GM12874 (cell line): Measurements from ENCODE around the gene CCR7.

ENCODE experiments used
- CTCF ChIP-seq: IDR thresholded peaks from 2 replicates; pipeline ENCODE4 v1.5.1; 2011; ENCODE audit warnings: low read depth, mild to moderate bottlenecking, control low read depth, low read length, moderate library complexity; ENCODE audit not compliant: insufficient read depth

Gene CCR7

DNA sequence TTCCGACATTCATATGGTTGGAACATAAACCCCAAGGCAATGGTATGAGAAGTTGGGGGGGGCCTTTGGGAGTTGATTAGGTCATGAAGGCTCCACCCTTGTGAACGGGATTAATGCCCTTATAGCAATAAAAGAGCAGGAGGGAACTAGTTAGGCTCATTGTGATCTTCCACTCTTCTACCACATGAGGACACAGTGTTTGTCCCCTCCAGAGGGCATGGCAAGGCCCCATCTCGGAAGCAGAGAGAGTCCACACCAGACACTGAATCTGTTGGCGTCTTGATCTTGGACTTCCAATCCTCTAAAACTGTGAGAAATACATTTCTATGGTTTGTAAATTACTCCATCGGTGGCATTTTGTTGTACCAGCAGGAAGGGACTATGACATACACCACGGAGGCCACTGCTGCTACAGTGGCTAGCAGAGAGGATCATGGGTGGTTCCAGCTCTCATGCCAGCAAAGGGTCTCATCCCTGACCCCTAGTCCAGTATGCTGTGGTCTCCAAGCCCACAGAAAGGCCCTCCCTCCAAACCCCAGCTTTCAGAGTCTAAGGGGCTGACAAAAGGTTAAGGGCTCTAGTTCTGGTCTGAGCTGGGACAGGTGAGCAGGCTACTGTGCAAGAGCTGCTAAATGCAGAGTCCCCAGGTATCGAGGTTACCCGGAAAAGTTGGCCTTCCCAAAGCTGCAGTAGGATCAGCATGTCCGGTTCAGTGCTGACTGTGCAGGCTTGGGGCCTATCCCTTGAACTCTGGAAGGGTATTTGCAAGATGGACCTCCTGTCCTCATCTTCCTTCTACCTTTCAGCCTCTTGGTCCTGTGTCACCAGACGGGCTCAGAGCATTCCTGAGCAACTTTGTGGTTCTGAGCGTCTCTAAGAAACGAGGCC, 12.2 kb downstream of the CCR7 start:
- no peak for TF ChIP-seq CTCF

GRCh38 chr17:40551879-40552768, 13.1 kb downstream of the CCR7 start:
- no peak for TF ChIP-seq CTCF

DNA sequence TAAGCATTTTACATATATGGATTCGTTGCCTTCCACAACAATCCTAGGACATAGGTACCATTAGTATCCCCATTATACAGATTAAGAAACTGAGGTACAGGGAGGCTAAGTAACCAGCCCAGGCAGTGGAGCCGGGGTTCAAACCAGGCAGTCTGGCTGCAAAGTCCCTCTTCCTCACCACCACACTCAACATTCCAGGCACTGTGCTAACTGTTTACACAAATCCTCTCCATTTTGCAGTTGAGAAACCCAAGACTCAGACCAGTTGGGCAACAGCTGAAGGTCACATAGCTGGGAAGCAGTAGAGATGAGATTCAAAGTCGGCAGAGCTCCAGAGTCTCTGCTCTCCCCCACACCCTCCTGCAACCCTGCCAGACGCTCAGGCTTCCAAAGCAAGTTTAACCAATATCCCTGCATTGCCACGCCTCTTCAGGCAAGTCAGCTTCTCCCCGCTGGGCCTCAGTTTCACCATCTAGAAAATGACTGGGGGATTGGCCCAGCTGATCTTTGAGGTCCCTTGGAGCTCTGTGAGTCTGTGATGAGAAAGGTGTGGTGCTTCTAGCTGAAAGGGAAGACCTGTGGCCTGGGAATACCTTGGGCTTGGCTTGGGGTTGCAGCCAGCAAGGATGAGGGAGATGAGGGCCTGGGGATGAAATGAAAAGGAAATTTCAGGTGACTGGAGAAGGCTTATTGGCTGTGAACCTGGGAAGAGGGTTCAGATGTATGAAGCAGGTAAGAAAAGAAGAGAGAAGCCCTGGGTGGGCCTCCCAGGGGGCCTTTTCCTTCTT, 14.0 kb downstream of the CCR7 start:
- TF ChIP-seq CTCF: no peak

- TF ChIP-seq CTCF: no peak
Observed at GRCh38 chr17:40550608-40551007, 14.7 kb downstream of the CCR7 start.

DNA sequence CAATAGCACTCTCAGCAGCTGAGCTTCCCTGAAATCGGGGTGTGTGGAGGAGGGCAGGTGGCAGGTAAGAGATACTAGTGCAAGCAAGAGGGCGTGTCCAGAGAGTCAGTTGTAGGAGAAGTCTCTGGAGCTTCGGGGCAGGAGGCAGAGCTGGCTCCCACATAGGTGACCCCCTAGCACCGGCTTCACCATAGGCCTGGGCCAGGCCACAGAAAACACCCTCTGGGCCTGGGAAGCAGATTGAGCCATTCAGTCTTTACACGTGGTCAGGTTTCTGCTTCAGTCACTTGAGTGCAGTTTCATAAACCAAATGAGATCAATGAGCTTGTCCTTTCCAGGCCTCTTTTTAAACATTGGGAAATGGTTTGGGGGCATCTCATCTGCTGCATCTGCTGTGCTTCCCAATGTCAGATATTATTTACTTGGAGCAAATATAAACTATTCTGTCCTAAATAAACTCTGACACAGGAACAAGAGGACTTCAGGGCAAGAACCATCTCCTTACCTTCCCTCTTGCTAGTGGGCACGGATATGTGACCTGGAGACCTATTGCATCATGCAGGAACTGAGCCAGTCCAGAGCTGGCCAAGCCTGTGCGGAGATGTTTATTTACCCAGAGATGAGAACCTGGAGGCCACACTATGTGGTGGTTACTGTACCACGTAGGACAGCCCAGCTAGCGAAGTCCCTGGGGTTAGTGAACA, 16.1 kb downstream of the CCR7 start:
- no peak for TF ChIP-seq CTCF

GRCh38 chr17:40548491-40548981, 16.7 kb downstream of the CCR7 start:
- TF ChIP-seq CTCF: no peak
